GM12891 (cell line): Measurements from ENCODE around the gene PCMT1.

Experiments
- DNase-seq: peaks from one replicate; pipeline ENCODE4 v3.0.0; 2011; ENCODE audit warnings: low spot score; ENCODE audit not compliant: insufficient read length
- FAIRE-seq: peaks from 2 replicates; lab custom pipeline; 2011; peaks lifted over from hg19 to GRCh38; lab: Jason Lieb, UNC
- PAX5 ChIP-seq: IDR thresholded peaks from 2 replicates; pipeline ENCODE4 v1.6.1; 2011; ENCODE audit warnings: low read length, moderate library complexity, mild to moderate bottlenecking; ENCODE audit not compliant: insufficient read depth, severe bottlenecking
- POLR2A ChIP-seq: IDR thresholded peaks from 2 replicates; pipeline ENCODE4 v1.6.1; 2011; ENCODE audit warnings: low read depth, low read length, control low read depth
- POLR2AphosphoS5 ChIP-seq: IDR thresholded peaks from 2 replicates; pipeline ENCODE4 v1.6.1; 2011; ENCODE audit warnings: low read depth, low read length, control low read depth
- POU2F2 ChIP-seq: IDR thresholded peaks from 2 replicates; pipeline ENCODE4 v1.6.1; 2011; ENCODE audit warnings: low read depth, mild to moderate bottlenecking, control low read depth, low read length, moderate library complexity
- SPI1 ChIP-seq: IDR thresholded peaks from 2 replicates; pipeline ENCODE4 v1.6.1; 2011; ENCODE audit warnings: low read depth, low read length, control low read depth
- TAF1 ChIP-seq: IDR thresholded peaks from 2 replicates; pipeline ENCODE4 v1.6.1; 2011; ENCODE audit warnings: low read depth, low read length, control low read depth

The PCMT1 gene

GRCh38 chr6:149763866-149764265 is 14.3 kb downstream of the PCMT1 start:
- FAIRE-seq (no peak), DNase-seq (no peak)
- no peak for TF ChIP-seq POU2F2
- TF ChIP-seq POLR2A = no peak
- no peak for TF ChIP-seq TAF1
- no peak for TF ChIP-seq PAX5
- no peak for TF ChIP-seq SPI1
- TF ChIP-seq POLR2AphosphoS5 = no peak

GRCh38 chr6:149766156-149766769 is 16.7 kb downstream of the PCMT1 start:
- no peak for DNase-seq
- FAIRE-seq = no peak
- TF ChIP-seq POLR2A (no peak), POLR2AphosphoS5 (no peak), POU2F2 (no peak)

GRCh38 chr6:149769676-149770075 is 20.1 kb downstream of the PCMT1 start:
- DNase-seq (no peak), FAIRE-seq (no peak)
- TF ChIP-seq PAX5 (no peak), POU2F2 (no peak), SPI1 (no peak), TAF1 (no peak), POLR2A (no peak), POLR2AphosphoS5 (no peak)

- FAIRE-seq (no peak), DNase-seq (no peak)
- TF ChIP-seq POU2F2 (no peak), SPI1 (no peak), PAX5 (no peak), TAF1 (no peak), POLR2A (no peak), POLR2AphosphoS5 (no peak)
Observed at GRCh38 chr6:149771185-149771584, 21.6 kb downstream of the PCMT1 start.

- FAIRE-seq (no peak), DNase-seq (no peak)
- TF ChIP-seq POLR2AphosphoS5 (no peak), PAX5 (no peak), POLR2A (no peak), SPI1 (no peak)
Observed at GRCh38 chr6:149771925-149772324, 22.4 kb downstream of the PCMT1 start.

GRCh38 chr6:149777624-149778023 is 28.1 kb downstream of the PCMT1 start:
- FAIRE-seq (no peak), DNase-seq (no peak)
- TF ChIP-seq TAF1 = no peak
- no peak for TF ChIP-seq SPI1
- no peak for TF ChIP-seq POLR2A
- TF ChIP-seq POLR2AphosphoS5 = no peak
- no peak for TF ChIP-seq POU2F2
- no peak for TF ChIP-seq PAX5

GRCh38 chr6:149779644-149779963 is 30.1 kb downstream of the PCMT1 start:
- TF ChIP-seq TAF1 (no peak), POU2F2 (no peak), PAX5 (no peak), SPI1 (no peak), POLR2AphosphoS5 (no peak), POLR2A (no peak)
- DNase-seq (no peak), FAIRE-seq (no peak)

GRCh38 chr6:149781715-149782114 is 32.2 kb downstream of the PCMT1 start:
- TF ChIP-seq POLR2AphosphoS5 (no peak), TAF1 (no peak)
- no peak for FAIRE-seq
- DNase-seq = no peak

GRCh38 chr6:149782337-149782736 is 32.8 kb downstream of the PCMT1 start:
- no peak for FAIRE-seq
- TF ChIP-seq POLR2AphosphoS5 = no peak
- no peak for TF ChIP-seq SPI1
- TF ChIP-seq POLR2A = no peak
- TF ChIP-seq TAF1 = no peak
- TF ChIP-seq POU2F2 = no peak
- no peak for TF ChIP-seq PAX5
- DNase-seq = no peak

- FAIRE-seq (peak; percentile 40), DNase-seq (no peak)
- TF ChIP-seq TAF1 (no peak), PAX5 (no peak), POU2F2 (no peak), POLR2AphosphoS5 (no peak), SPI1 (no peak), POLR2A (no peak)
Observed at GRCh38 chr6:149783551-149783950, 34.0 kb downstream of the PCMT1 start.
